Liver (tissue), 9 donors: Measurements from ENCODE around the gene NOS1AP. TPM values are rescaled to one million over a fixed set of nuclear protein-coding genes. Genes with fewer than 3 reads are reported as not detected.

Experiments used
- DNase-seq: peaks from one replicate; pipeline ENCODE4 v3.0.0-alpha.2; 2017; ENCODE audit warnings: low spot score
- H3K27ac ChIP-seq, 2 donors: one replicate each; pipeline ENCODE4 v1.7.0; 2013; ENCODE audit warnings: inconsistent platforms in 2 of 2, low read length in 2 of 2, control low read depth in 1 of 2, low read depth in 1 of 2, mild to moderate bottlenecking in 1 of 2
- H3K27me3 ChIP-seq, 4 donors: one replicate each; pipeline versions ENCODE4 v1.6.1 to v1.7.0; 2013; ENCODE audit warnings: low read length in 3 of 4, inconsistent platforms in 1 of 4, mild to moderate bottlenecking in 1 of 4, moderate library complexity in 1 of 4; ENCODE audit not compliant: control insufficient read depth in 4 of 4, insufficient read depth in 4 of 4
- H3K36me3 ChIP-seq, 4 donors: one replicate each; pipeline versions ENCODE4 v1.6.1 to v1.7.0; 2013; ENCODE audit warnings: low read length in 3 of 4, mild to moderate bottlenecking in 3 of 4, low read depth in 1 of 4, moderate library complexity in 1 of 4; ENCODE audit not compliant: control insufficient read depth in 4 of 4, insufficient read depth in 3 of 4
- H3K4me1 ChIP-seq, 4 donors: one replicate each; pipeline versions ENCODE4 v1.6.1 to v1.7.0; 2013; ENCODE audit warnings: low read length in 3 of 4, mild to moderate bottlenecking in 3 of 4, moderate library complexity in 1 of 4; ENCODE audit not compliant: control insufficient read depth in 4 of 4, insufficient read depth in 4 of 4
- H3K4me3 ChIP-seq, 3 donors: one replicate each; pipeline versions ENCODE4 v1.6.1 to v1.7.0; 2013; ENCODE audit warnings: low read length in 3 of 3, control low read depth in 1 of 3, low read depth in 1 of 3, mild to moderate bottlenecking in 1 of 3
- H3K9ac ChIP-seq, 2 donors: one replicate each; pipeline ENCODE4 v1.7.0; 2013; ENCODE audit warnings: low read length in 2 of 2, mild to moderate bottlenecking in 2 of 2, moderate library complexity in 2 of 2, control low read depth in 1 of 2, low read depth in 1 of 2
- H3K9me3 ChIP-seq, 4 donors: one replicate each; pipeline versions ENCODE4 v1.6.1 to v1.7.0; 2013; ENCODE audit warnings: low read length in 3 of 4; ENCODE audit not compliant: control insufficient read depth in 4 of 4
- ATF3 ChIP-seq: IDR thresholded peaks from 2 replicates; pipeline ENCODE4 v1.6.1; 2016; ENCODE audit warnings: antibody characterized with exemption
- CTCF ChIP-seq: fragments of 150-350 bp; IDR thresholded peaks from 2 replicates; pipeline ENCODE4 v1.5.1; 2017; ENCODE audit warnings: improper control_type of control experiment, low read depth, low read length; ENCODE audit not compliant: missing input control
- EGR1 ChIP-seq, 2 donors: IDR thresholded peaks; 2 replicates each; pipeline ENCODE4 v1.6.1; 2016 to 2018; ENCODE audit warnings: antibody characterized with exemption in 2 of 2, low read depth in 2 of 2
- FOXA1 ChIP-seq: IDR thresholded peaks from 2 replicates; pipeline ENCODE4 v1.6.1; 2016; ENCODE audit warnings: antibody characterized with exemption
- FOXA2 ChIP-seq: IDR thresholded peaks from 2 replicates; pipeline ENCODE4 v1.6.1; 2016; ENCODE audit warnings: antibody characterized with exemption
- GABPA ChIP-seq, 2 donors: IDR thresholded peaks in 1 of 2; conservative IDR thresholded peaks in 1 of 2; 2 replicates each; pipeline ENCODE4 v1.6.1; 2016; ENCODE audit warnings: antibody characterized with exemption in 2 of 2, mild to moderate bottlenecking in 1 of 2, moderate library complexity in 1 of 2
- HNF4A ChIP-seq, 2 donors: conservative IDR thresholded peaks; 2 replicates each; pipeline ENCODE4 v1.6.1; 2016; ENCODE audit warnings: antibody characterized with exemption in 2 of 2, mild to moderate bottlenecking in 2 of 2
- HNF4G ChIP-seq: IDR thresholded peaks from 2 replicates; pipeline ENCODE4 v1.6.1; 2016; ENCODE audit warnings: antibody characterized with exemption
- JUND ChIP-seq, 2 donors: IDR thresholded peaks; 2 replicates each; pipeline ENCODE4 v1.6.1; 2016; ENCODE audit warnings: antibody characterized with exemption in 2 of 2
- MAX ChIP-seq: IDR thresholded peaks from 2 replicates; pipeline ENCODE4 v1.6.1; 2016; ENCODE audit warnings: antibody characterized with exemption
- NR2F2 ChIP-seq: IDR thresholded peaks from 2 replicates; pipeline ENCODE4 v1.6.1; 2016; ENCODE audit warnings: antibody characterized with exemption
- RAD21 ChIP-seq, 2 donors: IDR thresholded peaks; 2 replicates each; pipeline ENCODE4 v1.6.1; 2016; ENCODE audit warnings: antibody characterized with exemption in 2 of 2, mild to moderate bottlenecking in 2 of 2
- REST ChIP-seq: IDR thresholded peaks from 2 replicates; pipeline ENCODE4 v1.6.1; 2016; ENCODE audit warnings: antibody characterized with exemption, mild to moderate bottlenecking
- RXRA ChIP-seq, 2 donors: IDR thresholded peaks; 2 replicates each; pipeline ENCODE4 v1.6.1; 2017 to 2018; ENCODE audit warnings: antibody characterized with exemption in 2 of 2, mild to moderate bottlenecking in 1 of 2
- SP1 ChIP-seq: IDR thresholded peaks from 2 replicates; pipeline ENCODE4 v1.6.1; 2018; ENCODE audit warnings: antibody characterized with exemption, mild to moderate bottlenecking
- TAF1 ChIP-seq: conservative IDR thresholded peaks from 2 replicates; pipeline ENCODE4 v1.6.1; 2016; ENCODE audit warnings: antibody characterized with exemption, mild to moderate bottlenecking
- YY1 ChIP-seq: IDR thresholded peaks from 2 replicates; pipeline ENCODE4 v1.6.1; 2016; ENCODE audit warnings: antibody characterized with exemption, mild to moderate bottlenecking
- ZBTB33 ChIP-seq: IDR thresholded peaks from 2 replicates; pipeline ENCODE4 v1.6.1; 2016; ENCODE audit warnings: antibody characterized with exemption
- WGBS: extraction: QIAGEN DNeasy Blood & Tissue Kit; methylation state at CpG from one replicate; pipeline ENCODE4 v1.1.7; 2013; 5-methylcytosine and 5-hydroxymethylcytosine counted together
- polyA plus RNA-seq, 2 donors: library from polyadenylated mRNA; stranded (reverse) in 1 of 2; unstranded in 1 of 2; fragments of 200-250 nt in 1 of 2; fragments of >200 nt in 1 of 2; fragmentation: Nextera tagmentation in 1 of 2; extraction: Ambion mirVana in 1 of 2; gene quantifications; one replicate each; pipeline versions ENCODE4 v1.2.1 to v1.2.3, GENCODE V29; 2013 to 2015
- total RNA-seq, 2 donors: library from RNA; depleted of rRNA; stranded (reverse); fragments of >200 nt; gene quantifications; one replicate each; pipeline ENCODE4 v1.2.3, GENCODE V29; 2014
- donor health status: healthy.
- donor health status: healthy.
- donor health status: healthy.
- donor health status: healthy.
- donor health status: healthy.

Gene NOS1AP
- total and polyA plus RNA-seq, 4 donors: 1.4 to 13.0 (median 4.5) TPM

GRCh38 chr1:162229549-162229948, 160.1 kb downstream of the NOS1AP start:
- TF ChIP-seq ZBTB33 (no peak), HNF4G (no peak), FOXA1 (no peak), HNF4A (conservative IDR thresholded peaks at IDR 0.05) (no peak), JUND (IDR thresholded peaks at IDR 0.05) (no peak), RAD21 (IDR thresholded peaks at IDR 0.05) (no peak), YY1 (no peak), RXRA (IDR thresholded peaks at IDR 0.05) (no peak), TAF1 (no peak), ATF3 (no peak), EGR1 (IDR thresholded peaks at IDR 0.05; ENCODE audit: low read depth in 2 of 2) (no peak), GABPA (IDR thresholded peaks at IDR 0.05 in 1 of 2, conservative IDR thresholded peaks at IDR 0.05 in 1 of 2) (no peak), MAX (no peak), REST (no peak), FOXA2 (no peak), NR2F2 (no peak), SP1 (no peak), CTCF (no peak)
- no peak overlapping the region for H3K27ac ChIP-seq
- no peaks in the 10 kb centered on the region for H3K27me3 ChIP-seq
- 83% methylated on average over 2 of the region's 2 CpGs for WGBS
- no peaks in the 10 kb centered on the region for H3K36me3 ChIP-seq
- DNase-seq: no peak
- H3K9me3 ChIP-seq: no peaks in the 10 kb centered on the region
- H3K4me3 ChIP-seq: no peak overlapping the region
- peaks cover 12 to 47% (median 43%) of the 10 kb centered on the region in 4 donors for H3K4me1 ChIP-seq
- H3K9ac ChIP-seq: no peak overlapping the region
